ENCODE measurements around the gene ZNF674. TPM values are rescaled to one million over a fixed set of nuclear protein-coding genes. Genes with fewer than 3 reads are reported as not detected.

Gene ZNF674
- 1.7 TPM for polyA plus RNA-seq (2012; ENCODE audit: insufficient read depth, insufficient read length, low read depth)

DNA sequence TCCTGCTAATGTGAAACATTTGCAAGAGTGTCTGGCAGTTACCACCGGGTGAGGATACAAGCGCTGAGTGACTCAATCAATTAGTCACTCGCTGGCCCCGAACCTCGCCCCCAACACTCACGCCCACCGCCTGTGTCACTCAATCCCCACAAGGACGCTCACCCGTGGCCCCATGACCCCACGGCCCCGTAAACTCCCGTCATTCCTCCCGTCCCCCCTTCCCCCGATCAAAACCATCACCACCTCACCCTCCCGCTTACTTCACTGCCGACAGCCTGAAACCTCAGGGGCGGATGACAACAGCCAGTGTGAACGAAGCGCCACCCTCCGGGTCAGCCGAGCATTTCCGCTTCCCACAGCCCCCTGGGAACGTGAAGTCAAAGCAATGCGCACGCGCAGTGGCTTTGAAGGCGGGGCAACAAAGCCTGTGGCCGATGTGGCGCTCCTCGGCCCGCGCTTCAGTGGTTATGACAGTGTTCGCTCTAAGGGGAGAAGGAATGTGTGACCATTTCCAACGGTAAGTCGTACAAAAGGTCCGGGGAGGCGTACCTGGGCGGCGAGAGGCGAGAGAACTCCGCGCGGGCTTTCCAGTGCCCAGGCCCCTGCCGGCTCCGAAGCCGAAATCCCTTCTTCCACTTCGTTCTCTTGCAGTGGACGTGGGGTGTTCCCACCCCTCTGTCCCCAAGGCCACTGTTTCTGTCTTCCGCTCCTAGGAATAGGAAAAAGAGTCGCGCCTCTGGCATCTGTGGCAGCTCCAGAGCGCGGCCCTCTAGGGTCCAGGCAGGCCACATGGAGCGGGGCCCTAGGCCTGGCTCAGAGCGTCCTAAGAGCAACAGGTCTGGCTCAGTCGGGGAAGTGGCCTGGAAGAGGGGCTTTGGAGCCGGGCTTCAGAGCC lies at the start of gene ZNF674:
Gene ZNF674, minus strand, starts transcription at position 311 of the 895 bp plus-strand sequence. CDS start 3,334 bp downstream, outside the sequence.
- no peaks in the 10 kb centered on the region for H3K9me3 ChIP-seq
- no peaks in the 10 kb centered on the region for H3K4me1 ChIP-seq
- no peaks in the 10 kb centered on the region for H3K27me3 ChIP-seq
- H3K4me3 ChIP-seq (ENCODE audit: low read depth, low read length), result peak within 1 kb of the TSS; percentile 90
- peak; percentile 92 for DNase-seq
- H3K36me3 ChIP-seq, result no peaks in the 10 kb centered on the region
- TF ChIP-seq, protein P1, sequence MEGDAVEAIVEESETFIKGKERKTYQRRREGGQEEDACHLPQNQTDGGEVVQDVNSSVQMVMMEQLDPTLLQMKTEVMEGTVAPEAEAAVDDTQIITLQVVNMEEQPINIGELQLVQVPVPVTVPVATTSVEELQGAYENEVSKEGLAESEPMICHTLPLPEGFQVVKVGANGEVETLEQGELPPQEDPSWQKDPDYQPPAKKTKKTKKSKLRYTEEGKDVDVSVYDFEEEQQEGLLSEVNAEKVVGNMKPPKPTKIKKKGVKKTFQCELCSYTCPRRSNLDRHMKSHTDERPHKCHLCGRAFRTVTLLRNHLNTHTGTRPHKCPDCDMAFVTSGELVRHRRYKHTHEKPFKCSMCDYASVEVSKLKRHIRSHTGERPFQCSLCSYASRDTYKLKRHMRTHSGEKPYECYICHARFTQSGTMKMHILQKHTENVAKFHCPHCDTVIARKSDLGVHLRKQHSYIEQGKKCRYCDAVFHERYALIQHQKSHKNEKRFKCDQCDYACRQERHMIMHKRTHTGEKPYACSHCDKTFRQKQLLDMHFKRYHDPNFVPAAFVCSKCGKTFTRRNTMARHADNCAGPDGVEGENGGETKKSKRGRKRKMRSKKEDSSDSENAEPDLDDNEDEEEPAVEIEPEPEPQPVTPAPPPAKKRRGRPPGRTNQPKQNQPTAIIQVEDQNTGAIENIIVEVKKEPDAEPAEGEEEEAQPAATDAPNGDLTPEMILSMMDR (IDR thresholded peaks at IDR 0.05; ENCODE audit: low read depth, low read length), result peak; percentile 41

DNA sequence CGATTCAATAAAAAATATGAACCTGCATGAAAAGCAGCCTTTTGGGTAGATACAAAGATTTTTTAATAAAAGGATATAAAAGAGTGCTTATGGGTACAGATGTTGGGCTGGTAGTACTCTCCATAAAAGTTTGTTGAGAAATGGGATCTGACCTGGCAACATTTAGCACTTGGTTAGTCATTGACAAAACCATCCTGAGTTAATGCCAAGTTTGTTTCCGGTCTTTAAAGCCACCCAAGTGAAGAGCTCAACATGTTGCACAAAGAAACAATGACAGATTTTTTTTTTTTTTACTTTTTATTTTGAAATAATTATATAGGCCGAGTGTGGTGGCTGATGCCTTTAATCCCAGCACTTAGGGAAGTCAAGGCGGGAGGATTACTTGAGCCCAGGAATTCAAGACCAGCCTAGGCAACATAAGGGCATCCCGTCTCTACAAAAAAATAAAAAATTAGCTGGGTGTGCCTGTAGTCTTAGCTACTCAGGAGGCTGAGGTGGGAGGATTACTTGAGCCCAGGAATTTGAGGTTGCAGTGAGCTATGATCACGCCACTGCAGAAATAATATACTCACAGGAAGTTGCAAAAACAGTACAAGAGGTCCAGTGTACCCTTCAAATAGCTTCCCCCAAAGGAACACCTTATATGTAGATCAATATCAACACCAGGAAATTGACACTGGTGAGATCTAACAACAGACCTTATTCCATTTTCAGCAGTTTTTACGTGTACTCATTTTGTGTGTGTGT lies 44.9 kb upstream of the ZNF674 start:
- TF ChIP-seq, protein P1 (IDR thresholded peaks at IDR 0.05; ENCODE audit: low read depth, low read length), result no peak
- Histone ChIP-seq H3K27me3 (no peaks in the 10 kb centered on the region), H3K36me3 (no peaks in the 10 kb centered on the region), H3K4me1 (no peaks in the 10 kb centered on the region), H3K9me3 (no peaks in the 10 kb centered on the region), H3K4me3 (ENCODE audit: low read depth, low read length) (no peak overlapping the region)
- no peak for DNase-seq

DNA sequence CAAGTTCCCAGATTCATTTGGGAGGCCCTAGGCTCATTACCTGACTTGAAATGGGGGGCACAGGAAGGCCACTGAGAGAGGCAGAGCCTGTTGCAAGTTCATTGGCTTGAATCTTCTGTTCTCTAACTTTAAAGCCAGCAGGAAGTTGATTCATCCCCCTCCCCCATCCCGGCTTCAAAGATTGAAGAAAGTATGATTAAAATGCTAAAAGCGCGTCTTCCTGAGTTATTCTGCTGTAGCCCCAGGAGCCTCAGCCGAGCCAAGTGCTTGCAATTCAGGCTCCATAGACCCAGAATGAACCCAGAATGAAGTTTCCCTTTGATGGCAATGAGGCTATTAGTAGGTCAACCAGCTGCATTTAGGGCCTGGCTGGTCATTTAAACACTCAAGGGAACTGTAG lies 43.0 kb upstream of the ZNF674 start:
- no peak for DNase-seq
- Histone ChIP-seq H3K4me3 (ENCODE audit: low read depth, low read length) (no peak overlapping the region), H3K4me1 (no peaks in the 10 kb centered on the region), H3K36me3 (no peaks in the 10 kb centered on the region), H3K9me3 (no peaks in the 10 kb centered on the region), H3K27me3 (no peaks in the 10 kb centered on the region)
- TF ChIP-seq, protein P1 (IDR thresholded peaks at IDR 0.05; ENCODE audit: low read depth, low read length), result no peak

DNA sequence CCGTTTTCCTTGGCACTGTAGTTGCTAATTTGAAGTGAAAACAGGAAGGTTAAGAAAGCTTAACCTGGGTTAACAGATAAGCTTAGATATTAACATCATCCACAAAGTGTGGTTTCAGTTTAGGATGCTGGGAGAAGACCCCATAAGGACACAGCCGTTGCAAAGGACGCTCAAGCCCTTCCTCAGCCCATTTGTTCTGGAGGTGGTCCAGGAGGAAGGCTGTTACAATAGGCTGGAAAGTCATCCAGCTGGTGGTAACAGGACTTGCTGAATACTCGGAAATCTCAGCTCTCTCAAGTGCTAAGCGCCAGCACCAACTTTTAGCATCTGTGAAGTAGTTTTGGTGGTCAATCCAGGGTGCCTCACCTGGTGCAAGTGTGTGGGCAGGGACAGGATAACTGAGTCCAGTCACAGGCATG lies 42.5 kb upstream of the ZNF674 start:
- TF ChIP-seq, protein P1 (IDR thresholded peaks at IDR 0.05; ENCODE audit: low read depth, low read length), result no peak
- Histone ChIP-seq H3K4me3 (ENCODE audit: low read depth, low read length) (no peak overlapping the region), H3K36me3 (no peaks in the 10 kb centered on the region), H3K4me1 (no peaks in the 10 kb centered on the region), H3K9me3 (no peaks in the 10 kb centered on the region), H3K27me3 (no peaks in the 10 kb centered on the region)
- no peak for DNase-seq

DNA sequence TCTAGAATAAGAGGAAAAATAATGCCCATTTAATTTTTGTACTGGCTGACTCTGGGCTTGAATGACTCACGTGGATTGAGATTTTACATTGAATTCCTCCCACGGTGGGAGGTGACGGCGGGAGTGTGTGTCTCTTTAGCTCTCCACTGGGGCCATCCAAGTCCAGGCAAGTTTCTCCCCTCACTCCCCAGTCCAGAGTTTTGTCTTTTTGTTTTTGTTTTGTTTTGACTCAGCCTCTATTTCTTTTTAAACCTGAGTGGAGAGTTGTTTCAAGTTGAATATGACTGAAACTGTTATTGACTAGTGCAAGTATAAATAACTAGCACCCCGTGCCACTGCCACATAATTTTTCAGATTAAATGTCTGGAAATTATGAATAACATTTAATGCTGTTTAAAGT lies 41.9 kb upstream of the ZNF674 start:
- Histone ChIP-seq H3K27me3 (no peaks in the 10 kb centered on the region), H3K9me3 (no peaks in the 10 kb centered on the region), H3K4me3 (ENCODE audit: low read depth, low read length) (no peak overlapping the region), H3K4me1 (no peaks in the 10 kb centered on the region), H3K36me3 (no peaks in the 10 kb centered on the region)
- DNase-seq, result no peak
- TF ChIP-seq, protein P1 (IDR thresholded peaks at IDR 0.05; ENCODE audit: low read depth, low read length), result no peak
